ENCODE data around the gene CHCHD10.
"Not testable (repeated sequence)": the region's sequence is repeated elsewhere in the genome, so short reads cannot be mapped to it uniquely, and the experiment has no call there.

The CHCHD10 gene

GRCh38 chr22:23745791-23746190, 22.0 kb downstream of the CHCHD10 start:
- DNase-seq: no peak

- DNase-seq: no peak
Measured at GRCh38 chr22:23744485-23744884, 23.3 kb downstream of the CHCHD10 start.

DNA sequence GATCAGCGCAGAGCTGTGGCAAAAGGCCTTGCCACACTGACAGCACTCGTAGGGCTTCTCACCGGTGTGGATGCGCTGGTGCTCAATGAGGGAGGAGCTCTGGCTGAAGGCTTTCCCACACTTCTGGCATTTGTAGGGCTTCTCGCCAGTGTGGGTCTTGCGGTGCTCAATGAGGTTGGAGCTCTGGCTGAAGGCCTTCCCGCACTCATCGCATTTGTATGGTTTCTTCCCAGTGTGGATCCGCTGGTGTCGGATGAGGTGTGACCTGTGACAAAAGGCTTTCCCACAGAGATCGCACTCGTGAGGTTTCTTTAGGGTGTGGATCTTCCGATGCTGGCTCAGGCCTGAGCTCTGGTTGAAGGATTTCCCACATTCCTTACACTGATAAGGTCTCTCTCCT, 23.8 kb downstream of the CHCHD10 start:
- no peak for DNase-seq

DNA sequence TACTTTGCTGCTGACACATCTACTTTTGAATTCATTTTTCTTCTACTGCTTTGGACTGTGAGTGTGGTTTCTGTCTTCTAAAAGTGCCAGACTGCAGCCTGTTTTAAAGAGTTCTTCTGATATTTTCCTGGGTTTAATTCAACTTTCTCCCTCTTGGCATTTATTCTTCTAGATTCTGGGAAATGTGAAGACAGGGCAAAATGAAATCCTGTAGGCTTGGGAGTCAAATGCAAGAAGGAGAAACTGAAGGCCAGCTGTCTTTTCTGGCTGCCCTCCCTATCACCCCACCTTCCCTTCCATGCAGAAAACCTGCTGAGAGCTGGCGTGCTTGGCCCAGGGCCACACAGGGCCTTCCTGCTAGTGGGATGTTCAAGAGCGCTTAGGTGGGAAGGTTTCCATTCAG, 24.5 kb downstream of the CHCHD10 start:
- DNase-seq: no peak

DNA sequence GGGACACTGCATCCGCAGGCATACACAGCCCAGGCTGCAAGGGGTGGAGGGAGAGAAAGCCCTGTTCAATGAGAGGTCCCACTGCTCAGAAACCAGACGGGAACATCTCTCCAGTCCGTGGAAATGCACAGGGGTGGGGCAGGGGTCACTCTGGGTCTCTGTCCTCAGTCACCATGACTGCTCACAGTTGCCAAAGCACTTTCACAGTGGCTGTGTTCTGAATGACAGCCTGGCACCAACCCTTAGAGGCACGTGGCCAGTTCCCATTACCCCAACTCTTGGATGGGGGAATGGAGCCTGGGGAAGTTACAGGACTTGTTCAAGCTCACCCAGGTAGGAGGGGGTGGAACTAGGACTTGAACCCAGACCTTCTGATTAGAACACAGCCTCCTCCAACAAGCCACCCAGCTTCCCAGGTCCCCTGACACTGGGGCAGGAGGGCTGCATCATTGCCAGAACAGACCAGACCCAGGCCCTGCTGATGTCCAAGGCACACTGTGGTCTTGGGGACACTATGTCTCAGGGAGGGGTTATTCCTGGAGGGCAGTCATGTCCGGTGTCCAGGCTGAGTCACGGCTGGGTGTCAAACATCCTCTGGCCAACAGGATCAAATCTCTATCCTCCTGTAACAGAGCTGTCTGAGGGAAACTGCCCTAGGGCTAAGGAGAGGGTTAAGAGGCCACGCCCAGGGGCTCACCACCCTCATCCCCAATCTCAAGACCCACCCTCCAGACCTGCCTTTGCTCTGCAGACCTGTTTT, 25.1 kb downstream of the CHCHD10 start:
- DNase-seq: no peak

GRCh38 chr22:23737696-23738095, 30.1 kb downstream of the CHCHD10 start:
- no peak for DNase-seq

- not testable (repeated sequence) for DNase-seq
Measured at GRCh38 chr22:23728108-23728507, 39.7 kb downstream of the CHCHD10 start.

DNA sequence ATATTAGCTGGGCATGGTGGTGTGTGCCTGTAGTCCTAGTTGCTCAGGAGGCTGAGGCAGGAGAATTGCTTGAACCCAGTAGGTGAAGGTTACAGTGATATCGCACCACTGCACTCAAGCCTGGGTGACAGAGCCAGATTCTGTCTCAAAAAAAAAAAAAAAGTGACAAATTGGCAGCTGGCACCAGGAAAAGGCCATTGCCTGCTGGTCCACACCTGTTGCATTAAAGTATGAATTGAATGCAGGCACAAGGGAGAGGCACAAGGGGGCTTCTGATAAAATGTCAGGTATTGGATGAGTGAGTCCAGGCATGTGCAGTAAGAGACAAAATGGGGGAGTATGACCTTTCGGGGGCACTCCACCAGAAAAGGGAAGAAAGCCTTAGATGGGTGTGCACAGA, 45.0 kb downstream of the CHCHD10 start:
- DNase-seq: no peak

GRCh38 chr22:23722160-23722559, 45.6 kb downstream of the CHCHD10 start:
- DNase-seq: no peak

GRCh38 chr22:23720855-23721254, 46.9 kb downstream of the CHCHD10 start:
- no peak for DNase-seq

DNA sequence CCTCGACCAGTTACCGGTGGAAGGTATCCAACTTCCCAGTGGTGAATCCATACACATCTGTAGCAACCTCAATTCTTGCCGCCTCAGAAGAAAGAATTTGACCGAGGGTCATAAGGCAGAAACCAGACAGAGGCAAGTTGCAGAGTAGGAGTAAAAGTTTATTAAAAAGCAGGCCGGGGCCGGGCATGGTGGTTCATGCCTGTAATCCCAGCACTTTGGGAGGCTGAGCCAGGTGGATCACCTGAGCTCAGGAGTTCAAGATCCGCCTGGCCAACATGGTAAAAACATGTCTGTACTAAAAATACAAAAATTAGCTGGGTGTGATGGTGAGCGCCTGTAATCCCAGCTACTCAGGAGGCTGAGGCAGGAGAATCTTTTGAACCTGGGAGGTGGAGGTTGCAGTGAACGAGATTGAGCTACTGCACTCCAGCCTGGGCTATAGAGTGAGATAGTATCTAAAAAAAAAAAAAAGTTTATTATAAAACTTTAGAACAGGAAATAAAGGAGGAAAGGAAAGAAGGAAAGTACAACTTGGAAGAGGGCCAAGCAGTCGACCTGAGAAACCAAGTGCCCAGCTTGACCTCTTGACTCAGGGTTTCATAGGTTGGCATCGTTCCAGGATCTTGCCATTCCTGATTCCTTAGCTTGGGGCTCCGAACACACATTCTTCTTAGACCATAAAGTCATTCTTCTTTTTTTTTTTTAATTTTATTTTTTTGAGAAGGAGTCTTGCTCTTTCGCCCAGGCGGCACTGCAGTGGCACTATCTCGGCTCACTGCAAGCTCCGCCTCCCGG, 49.2 kb downstream of the CHCHD10 start:
- no peak for DNase-seq

- DNase-seq: peak; percentile 19
Measured at GRCh38 chr22:23716811-23717801, 50.7 kb downstream of the CHCHD10 start.
